Tibial nerve (tissue), 4 donors: ENCODE data around the gene TANC1.
A peak's percentile ranks its signal among the peaks of the same experiment; 100 is the strongest.

ENCODE experiments used
- CTCF ChIP-seq, 5 experiments: fragments of 200-600 bp in 3 of 5; fragments of 450-650 bp in 2 of 5; sonication (generic) in 3 of 5; IDR thresholded peaks; one replicate each; pipeline ENCODE4 v1.5.1; 2016 to 2019; ENCODE audit warnings: antibody characterized with exemption in 5 of 5, mild to moderate bottlenecking in 3 of 5, moderate library complexity in 2 of 5
- EP300 ChIP-seq, 2 donors: sonication (generic); formaldehyde crosslinking; IDR thresholded peaks; one replicate each; pipeline ENCODE4 v1.6.1; 2017; ENCODE audit warnings: antibody characterized with exemption in 2 of 2, mild to moderate bottlenecking in 1 of 2

DNA sequence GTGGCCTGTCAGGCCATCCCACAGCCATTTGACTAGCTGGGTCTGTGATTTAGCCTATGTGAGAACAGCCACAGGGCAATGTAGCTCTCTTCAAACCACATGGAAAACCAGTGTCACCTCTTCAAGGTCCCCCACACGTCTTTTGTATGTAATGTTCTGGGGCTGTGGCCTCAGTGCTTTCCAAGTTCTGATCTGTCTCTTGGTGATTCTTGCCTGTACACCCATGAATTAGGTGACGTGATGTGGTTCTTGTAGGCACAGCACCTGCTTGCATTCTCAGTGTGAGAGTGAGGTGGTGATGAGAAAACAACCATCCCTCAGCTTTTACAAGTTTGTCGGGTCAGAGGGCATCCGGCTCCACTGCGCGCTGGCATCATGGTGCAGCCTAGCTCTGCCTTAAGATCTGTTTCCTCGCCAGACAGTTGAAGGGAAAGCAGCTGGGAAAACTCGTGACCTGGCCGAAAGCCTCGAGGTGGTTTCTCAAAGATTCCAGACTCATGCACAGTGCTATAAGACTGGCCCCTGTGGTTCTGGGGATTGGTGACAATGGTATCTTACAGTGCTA, 125.8 kb downstream of the TANC1 start:
- peak in 1 of 2 donors; percentile 58 for TF ChIP-seq EP300 (IDR thresholded peaks at IDR 0.05)
- no peak for TF ChIP-seq CTCF (IDR thresholded peaks at IDR 0.05)
